Astrocyte (in vitro differentiated cells and primary cell): Measurements from ENCODE around the gene BANP. TPM values are rescaled to one million over a fixed set of nuclear protein-coding genes. Genes with fewer than 3 reads are reported as not detected.

Experiments used
- DNase-seq: peaks from one replicate; pipeline ENCODE4 v3.0.0-alpha.2; 2010; ENCODE audit warnings: low read depth
- FAIRE-seq: peaks from 2 replicates; lab custom pipeline; 2011; peaks lifted over from hg19 to GRCh38; lab: Jason Lieb, UNC
- H2AFZ ChIP-seq: 2 replicates; pipeline ENCODE4 v1.6.0; 2012; ENCODE audit warnings: low read depth, low read length, inconsistent platforms
- H3K27ac ChIP-seq: 2 replicates; pipeline ENCODE4 v1.5.1; 2011; ENCODE audit warnings: low read depth, low read length, inconsistent platforms
- H3K27me3 ChIP-seq: 2 replicates; pipeline ENCODE4 v1.6.0; 2011; ENCODE audit warnings: low read length, inconsistent platforms; ENCODE audit not compliant: insufficient read depth
- H3K36me3 ChIP-seq: 2 replicates; pipeline ENCODE4 v1.5.1; 2011; ENCODE audit warnings: low read length, inconsistent platforms; ENCODE audit not compliant: insufficient read depth
- H3K4me1 ChIP-seq: 2 replicates; pipeline ENCODE4 v1.5.1; 2011; ENCODE audit warnings: low read length, inconsistent platforms; ENCODE audit not compliant: insufficient read depth
- H3K4me2 ChIP-seq: 2 replicates; pipeline ENCODE4 v1.6.0; 2012; ENCODE audit warnings: low read length, inconsistent platforms
- H3K4me3 ChIP-seq: 2 replicates; pipeline ENCODE4 v1.5.1; 2011; ENCODE audit warnings: low read depth, mild to moderate bottlenecking, low read length, inconsistent platforms; ENCODE audit not compliant: insufficient read depth
- H3K79me2 ChIP-seq: 2 replicates; pipeline ENCODE4 v1.6.0; 2012; ENCODE audit warnings: mild to moderate bottlenecking, low read length, inconsistent platforms; ENCODE audit not compliant: insufficient read depth
- H3K9ac ChIP-seq: 2 replicates; pipeline ENCODE4 v1.6.0; 2012; ENCODE audit warnings: mild to moderate bottlenecking, low read length, inconsistent platforms
- H3K9me3 ChIP-seq: 2 replicates; pipeline ENCODE4 v1.5.1; 2012; ENCODE audit warnings: low read depth, mild to moderate bottlenecking, low read length, inconsistent platforms; ENCODE audit not compliant: insufficient read depth
- H4K20me1 ChIP-seq: 2 replicates; pipeline ENCODE4 v1.6.0; 2012; ENCODE audit warnings: low read length, inconsistent platforms; ENCODE audit not compliant: insufficient read depth
- H3K27ac Mint-ChIP-seq: one replicate; pipeline ENCODE4 v1.8.0; 2021; ENCODE audit warnings: mild to moderate bottlenecking, mixed read lengths; ENCODE audit not compliant: unreplicated experiment
- H3K27me3 Mint-ChIP-seq: one replicate; pipeline ENCODE4 v1.8.0; 2021; ENCODE audit warnings: low read depth, mixed read lengths; ENCODE audit not compliant: unreplicated experiment
- H3K36me3 Mint-ChIP-seq: one replicate; pipeline ENCODE4 v1.8.0; 2021; ENCODE audit warnings: low read depth, mixed read lengths; ENCODE audit not compliant: unreplicated experiment
- H3K4me1 Mint-ChIP-seq: one replicate; pipeline ENCODE4 v1.8.0; 2021; ENCODE audit warnings: low read depth, mixed read lengths; ENCODE audit not compliant: unreplicated experiment
- H3K4me3 Mint-ChIP-seq: one replicate; pipeline ENCODE4 v1.8.0; 2021; ENCODE audit warnings: mild to moderate bottlenecking, moderate library complexity, mixed read lengths; ENCODE audit not compliant: unreplicated experiment
- H3K9me3 Mint-ChIP-seq: one replicate; pipeline ENCODE4 v1.8.0; 2021; ENCODE audit warnings: mild to moderate bottlenecking, mixed read lengths; ENCODE audit not compliant: unreplicated experiment
- CTCF ChIP-seq: IDR thresholded peaks from 2 replicates; pipeline ENCODE4 v1.5.1; 2011; ENCODE audit warnings: low read depth, mild to moderate bottlenecking, inconsistent platforms, low read length, moderate library complexity; ENCODE audit not compliant: insufficient read depth
- EZH2 ChIP-seq: IDR thresholded peaks from 2 replicates; pipeline ENCODE4 v1.6.1; 2012; ENCODE audit warnings: mild to moderate bottlenecking, low read length, inconsistent platforms; ENCODE audit not compliant: insufficient read depth
- total RNA-seq: library from RNA; stranded (reverse); gene quantifications from 2 replicates; pipeline ENCODE4 v1.2.1, GENCODE V29; 2021

Gene BANP
- total RNA-seq, 1 donor from 2014 or later: 28.9 TPM

GRCh38 chr16:87921236-87921773, 29.9 kb upstream of the BANP start:
- Histone ChIP-seq H4K20me1 (no peaks in the 10 kb centered on the region), H3K9ac (no peak overlapping the region), H3K4me2 (no peak overlapping the region), H2AFZ (no peak overlapping the region), H3K36me3 (no peaks in the 10 kb centered on the region), H3K4me3 (no peak overlapping the region), H3K4me1 (no peaks in the 10 kb centered on the region), H3K27ac (no peak overlapping the region), H3K9me3 (no peaks in the 10 kb centered on the region), H3K79me2 (no peaks in the 10 kb centered on the region), H3K27me3 (peaks cover 9% of the 10 kb centered on the region)
- peaks cover 4% of the 10 kb centered on the region for H3K4me1 Mint-ChIP-seq
- peaks cover 29% of the 10 kb centered on the region for H3K27me3 Mint-ChIP-seq
- H3K36me3 Mint-ChIP-seq: no peaks in the 10 kb centered on the region
- H3K4me3 Mint-ChIP-seq: no peak overlapping the region
- FAIRE-seq: no peak
- no peak for DNase-seq
- no peaks in the 10 kb centered on the region for H3K9me3 Mint-ChIP-seq
- H3K27ac Mint-ChIP-seq: no peak overlapping the region
- no peak for TF ChIP-seq CTCF
- TF ChIP-seq EZH2: no peak

- Mint-ChIP-seq H3K4me3 (no peak overlapping the region), H3K36me3 (no peaks in the 10 kb centered on the region), H3K4me1 (peaks cover 4% of the 10 kb centered on the region), H3K9me3 (no peaks in the 10 kb centered on the region), H3K27me3 (peaks cover 31% of the 10 kb centered on the region), H3K27ac (no peak overlapping the region)
- H3K27ac ChIP-seq: no peak overlapping the region
- no peak overlapping the region for H2AFZ ChIP-seq
- no peak for DNase-seq
- no peaks in the 10 kb centered on the region for H3K36me3 ChIP-seq
- no peaks in the 10 kb centered on the region for H3K4me1 ChIP-seq
- H3K9ac ChIP-seq: no peak overlapping the region
- peaks cover 9% of the 10 kb centered on the region for H3K27me3 ChIP-seq
- no peaks in the 10 kb centered on the region for H3K9me3 ChIP-seq
- TF ChIP-seq EZH2 (no peak), CTCF (no peak)
- H3K4me3 ChIP-seq: no peak overlapping the region
- no peak overlapping the region for H3K4me2 ChIP-seq
- no peaks in the 10 kb centered on the region for H3K79me2 ChIP-seq
- H4K20me1 ChIP-seq: no peaks in the 10 kb centered on the region
- no peak for FAIRE-seq
Measured at GRCh38 chr16:87922250-87922871, 28.9 kb upstream of the BANP start.
